Endometrial microvascular endothelial cells (primary cell): ENCODE measurements around the gene GFRAL. TPM values are rescaled to one million over a fixed set of nuclear protein-coding genes. Genes with fewer than 3 reads are reported as not detected.
"Not testable (repeated sequence)": the region's sequence is repeated elsewhere in the genome, so short reads cannot be mapped to it uniquely, and the experiment has no call there.

Experiments
- in situ Hi-C: cut with HindIII; loops from 2 replicates; pipeline ENCODE4 v1.10.0; 2017; ENCODE audit warnings: low sequenced_read_pairs, low pct_unique_long_range_greater_than_20kb; ENCODE audit errors: inconsistent ontology term
- total RNA-seq: library from RNA; depleted of rRNA; stranded (reverse); fragments of >200 nt; gene quantifications from one replicate; pipeline ENCODE4 v1.2.3, GENCODE V29; 2015; ENCODE audit errors: inconsistent ontology term

GFRAL gene
- total RNA-seq = not detected

- in situ Hi-C loops = no loop called here
These were observed at the start of gene GFRAL for GRCh38 chr6:55327169-55327568. Gene GFRAL (plus strand): TSS chr6:55327469. CDS start chr6:55327555, 86 bp downstream.

GRCh38 chr6:55277646-55278045, 49.6 kb upstream of the GFRAL start:
- in situ Hi-C loops = no loop called here

- in situ Hi-C loops = no loop called here
These were observed 46.1 kb upstream of the GFRAL start for GRCh38 chr6:55281215-55281614.

- in situ Hi-C loops = no loop called here
These were observed 45.2 kb upstream of the GFRAL start for GRCh38 chr6:55282115-55282514.

GRCh38 chr6:55286824-55287223, 40.4 kb upstream of the GFRAL start:
- in situ Hi-C loops = no loop called here

- in situ Hi-C loops = no loop called here
These were observed 36.5 kb upstream of the GFRAL start for GRCh38 chr6:55290736-55291135.

- in situ Hi-C loops = no loop called here
These were observed 34.2 kb upstream of the GFRAL start for GRCh38 chr6:55293116-55293515.

GRCh38 chr6:55297214-55297613, 30.1 kb upstream of the GFRAL start:
- in situ Hi-C loops = not testable (repeated sequence)

GRCh38 chr6:55299286-55299985, 27.8 kb upstream of the GFRAL start:
- in situ Hi-C loops = no loop called here

- in situ Hi-C loops = no loop called here
These were observed 22.5 kb upstream of the GFRAL start for GRCh38 chr6:55304747-55305146.

GRCh38 chr6:55319961-55320695, 7.1 kb upstream of the GFRAL start:
- in situ Hi-C loops = no loop called here

- in situ Hi-C loops = no loop called here
These were observed 6.6 kb upstream of the GFRAL start for GRCh38 chr6:55320696-55321086.

- in situ Hi-C loops = no loop called here
These were observed 49.9 kb downstream of the GFRAL start for GRCh38 chr6:55377150-55377549.

GRCh38 chr6:55379471-55379870, 52.2 kb downstream of the GFRAL start:
- in situ Hi-C loops = no loop called here

GRCh38 chr6:55379895-55380294, 52.6 kb downstream of the GFRAL start:
- in situ Hi-C loops = no loop called here

- in situ Hi-C loops = no loop called here
These were observed 60.9 kb downstream of the GFRAL start for GRCh38 chr6:55388211-55388610.

- in situ Hi-C loops = no loop called here
These were observed 68.6 kb downstream of the GFRAL start for GRCh38 chr6:55395871-55396270.

GRCh38 chr6:55397986-55398385, 70.7 kb downstream of the GFRAL start:
- in situ Hi-C loops = no loop called here

- in situ Hi-C loops = no loop called here
These were observed 72.1 kb downstream of the GFRAL start for GRCh38 chr6:55399351-55399750.

GRCh38 chr6:55405474-55406235, 78.4 kb downstream of the GFRAL start:
- in situ Hi-C loops = no loop called here
